NCI-H1417 treated with DMSO at 0.1 percent for 48 hours (cell line): Measurements from ENCODE around the gene HK1.

Experiments used
- DNase-seq: peaks from one replicate; lab custom pipeline; 2025; lab: John Stamatoyannopoulos, UW

Gene HK1

DNA sequence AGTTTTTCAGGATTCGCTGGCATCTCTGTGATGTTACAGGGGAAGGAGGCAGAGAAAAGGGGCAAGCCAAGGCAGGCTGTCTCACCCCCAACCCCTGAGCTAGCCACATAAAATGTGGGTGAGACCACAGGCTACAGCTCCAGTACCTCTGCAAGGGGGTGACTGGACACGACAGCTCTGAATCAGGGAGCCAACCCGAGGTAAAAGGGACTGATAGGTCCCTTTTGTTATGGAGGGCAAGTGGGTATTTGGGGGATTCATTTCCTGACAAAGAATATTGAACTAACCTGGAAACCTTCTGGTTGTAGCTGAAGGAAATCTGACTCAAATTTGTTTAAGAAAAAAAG is 71.2 kb downstream of the HK1 start:
- no peak for DNase-seq

DNA sequence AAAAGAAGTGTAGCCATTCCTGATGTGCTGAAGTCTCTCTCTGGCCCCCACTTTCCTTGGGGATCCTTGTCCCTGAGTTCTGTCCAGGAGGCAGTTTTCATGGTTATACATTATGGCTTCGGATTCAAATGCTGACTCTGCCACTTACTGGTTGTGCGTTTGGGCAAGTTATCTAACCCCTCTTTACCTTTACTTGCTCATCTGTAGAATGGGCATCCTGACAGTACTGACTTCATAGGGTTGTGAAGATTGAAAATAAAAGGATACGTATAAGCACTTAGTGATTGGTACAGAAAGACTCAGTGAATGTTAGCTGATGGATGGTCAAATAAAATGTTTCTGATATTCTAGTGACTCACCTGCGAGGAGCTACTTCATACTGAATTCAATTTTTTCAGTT is 73.3 kb downstream of the HK1 start:
- DNase-seq: no peak

DNA sequence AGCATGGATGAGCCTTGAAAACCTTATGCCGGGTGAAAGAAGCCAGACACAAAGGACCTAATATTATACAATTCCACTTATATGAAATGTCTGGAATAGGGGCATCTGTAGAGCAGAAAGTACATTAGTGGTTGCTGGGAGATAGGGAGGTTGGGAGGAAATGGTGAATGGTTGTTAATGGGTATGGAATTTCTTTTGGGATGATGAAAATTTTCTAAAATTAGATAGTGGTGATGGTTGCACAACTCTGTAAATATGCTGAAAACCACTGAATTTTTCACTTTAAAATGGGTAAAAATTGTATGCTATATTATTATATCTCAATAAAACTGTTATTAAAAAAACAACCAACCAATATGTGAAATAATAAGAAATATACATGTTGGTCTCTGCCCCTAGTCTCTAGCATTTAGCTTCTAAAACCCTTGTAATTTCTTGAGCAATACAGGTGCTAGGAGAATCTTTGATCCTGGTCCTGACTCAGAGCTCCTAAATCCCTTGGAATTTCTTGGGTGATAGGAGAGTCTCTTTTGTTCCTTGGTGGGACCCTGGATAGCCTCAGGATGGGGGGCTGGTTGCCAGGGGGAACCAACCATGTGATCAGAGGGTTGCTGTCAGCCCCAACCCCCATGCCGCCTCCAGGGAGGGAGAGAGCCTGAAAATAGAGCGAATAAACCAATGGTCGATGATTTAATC is 74.4 kb downstream of the HK1 start:
- no peak for DNase-seq

DNA sequence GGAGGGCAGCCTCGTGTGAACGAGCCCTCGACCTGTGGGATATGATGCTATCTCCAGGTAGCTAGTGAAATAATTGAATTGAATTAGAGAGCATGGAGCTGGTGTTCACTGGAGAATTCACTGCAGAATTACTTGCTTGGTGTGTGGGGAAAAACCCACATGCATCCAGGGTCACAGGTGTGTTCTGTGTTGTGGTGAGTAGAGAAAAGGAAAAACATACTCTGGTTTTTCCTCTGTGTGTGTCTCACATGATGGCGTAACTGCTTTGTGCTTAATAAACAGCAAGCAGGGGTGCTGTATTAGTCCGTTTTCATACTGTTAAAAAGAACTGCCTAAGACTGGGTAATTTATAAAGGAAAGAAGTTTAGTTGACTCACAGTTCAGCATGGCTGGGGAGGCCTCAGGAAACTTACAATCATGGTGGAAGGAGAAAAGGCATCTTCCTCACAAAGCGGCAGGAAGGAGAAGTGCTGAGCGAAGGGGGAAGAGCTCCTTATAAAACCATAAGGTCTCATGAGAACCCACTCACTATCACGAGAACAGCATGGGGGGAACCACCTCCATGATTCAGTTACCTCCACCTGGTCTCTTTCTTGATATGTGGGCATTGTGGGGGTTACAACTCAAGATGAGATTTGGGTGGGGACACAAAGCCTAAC is 75.8 kb downstream of the HK1 start:
- DNase-seq: no peak

DNA sequence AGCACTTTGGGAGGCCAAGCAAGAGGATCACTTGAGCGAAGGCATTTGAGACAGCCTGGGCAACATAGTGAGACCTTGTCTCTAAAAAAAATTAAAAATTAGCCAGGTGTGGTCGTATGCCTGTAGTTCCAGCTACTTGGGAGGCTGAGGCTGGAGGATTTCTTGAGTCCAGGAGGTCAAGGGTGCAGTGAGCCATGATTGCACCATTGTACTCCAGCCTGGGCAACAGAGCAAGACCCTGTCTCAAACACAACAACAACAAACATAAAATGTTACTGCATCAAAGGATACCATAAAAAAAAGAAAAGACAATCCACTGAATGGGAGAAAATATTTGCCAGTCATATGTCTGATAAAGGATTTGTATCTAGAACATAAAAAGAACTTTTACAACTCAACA is 77.9 kb downstream of the HK1 start:
- DNase-seq: no peak

DNA sequence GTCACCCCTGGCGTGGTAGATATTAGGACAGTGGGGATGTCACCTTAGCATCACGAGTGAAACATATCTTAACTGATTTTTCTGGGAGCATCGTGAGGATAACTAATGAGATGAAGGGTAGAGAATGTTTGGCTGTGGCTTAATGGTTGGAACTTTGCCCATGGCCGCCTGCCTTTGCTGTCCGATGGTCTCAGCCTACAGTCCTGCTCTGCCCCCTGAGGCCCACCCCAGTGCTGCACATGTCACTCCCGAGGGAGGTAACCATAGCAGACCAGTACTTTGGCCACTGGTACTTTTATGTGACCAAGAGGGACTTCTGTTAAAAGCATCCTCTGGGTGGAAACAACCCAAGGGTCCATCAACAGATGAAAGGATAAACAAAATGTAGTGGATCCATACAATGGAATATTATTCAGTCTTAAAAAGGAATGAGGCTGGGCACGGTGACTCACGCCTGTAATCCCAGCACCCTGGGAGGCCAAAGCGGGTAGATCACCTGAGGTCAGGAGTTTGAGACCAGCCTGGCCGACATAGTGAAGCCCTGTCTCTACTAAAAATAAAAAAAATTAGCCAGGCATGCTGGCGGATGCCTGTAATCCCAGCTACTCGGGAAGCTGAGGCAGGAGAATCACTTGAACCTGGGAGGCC is 80.0 kb downstream of the HK1 start:
- no peak for DNase-seq

DNA sequence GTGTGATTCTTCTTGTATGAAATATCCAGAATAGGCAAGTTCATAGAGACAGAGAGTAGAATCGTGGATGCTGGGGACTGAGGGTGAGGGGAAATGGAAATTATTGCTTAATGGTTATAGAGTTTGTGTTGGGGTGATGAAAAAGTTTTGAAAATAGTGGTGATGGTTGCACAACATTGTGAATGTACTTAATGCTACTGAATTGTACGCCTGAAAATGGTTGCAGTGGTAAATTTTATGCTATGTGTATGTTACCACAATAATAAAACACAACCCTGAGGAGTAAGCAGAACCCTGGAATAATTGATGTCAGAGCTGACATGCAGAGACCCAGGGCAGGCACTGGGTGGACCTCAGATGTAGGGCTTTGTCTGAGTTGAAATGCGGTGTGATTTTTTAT is 80.9 kb downstream of the HK1 start:
- no peak for DNase-seq

DNA sequence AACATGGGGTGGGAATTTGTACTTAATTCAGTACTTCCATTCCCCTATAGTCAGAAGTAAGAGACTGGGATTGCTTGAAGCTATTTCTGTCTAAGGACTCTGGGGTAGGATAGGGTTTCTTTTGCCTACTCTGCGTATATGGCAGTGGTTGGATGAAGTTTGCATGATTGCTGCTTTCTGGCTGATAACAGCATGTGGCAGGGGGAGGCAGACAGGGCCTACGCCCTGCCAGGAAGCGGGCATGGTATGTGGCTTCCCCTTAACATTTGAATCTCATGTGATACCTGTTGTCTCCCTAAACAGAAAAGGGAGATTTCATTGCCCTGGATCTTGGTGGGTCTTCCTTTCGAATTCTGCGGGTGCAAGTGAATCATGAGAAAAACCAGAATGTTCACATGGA is 81.3 kb downstream of the HK1 start:
- no peak for DNase-seq

DNA sequence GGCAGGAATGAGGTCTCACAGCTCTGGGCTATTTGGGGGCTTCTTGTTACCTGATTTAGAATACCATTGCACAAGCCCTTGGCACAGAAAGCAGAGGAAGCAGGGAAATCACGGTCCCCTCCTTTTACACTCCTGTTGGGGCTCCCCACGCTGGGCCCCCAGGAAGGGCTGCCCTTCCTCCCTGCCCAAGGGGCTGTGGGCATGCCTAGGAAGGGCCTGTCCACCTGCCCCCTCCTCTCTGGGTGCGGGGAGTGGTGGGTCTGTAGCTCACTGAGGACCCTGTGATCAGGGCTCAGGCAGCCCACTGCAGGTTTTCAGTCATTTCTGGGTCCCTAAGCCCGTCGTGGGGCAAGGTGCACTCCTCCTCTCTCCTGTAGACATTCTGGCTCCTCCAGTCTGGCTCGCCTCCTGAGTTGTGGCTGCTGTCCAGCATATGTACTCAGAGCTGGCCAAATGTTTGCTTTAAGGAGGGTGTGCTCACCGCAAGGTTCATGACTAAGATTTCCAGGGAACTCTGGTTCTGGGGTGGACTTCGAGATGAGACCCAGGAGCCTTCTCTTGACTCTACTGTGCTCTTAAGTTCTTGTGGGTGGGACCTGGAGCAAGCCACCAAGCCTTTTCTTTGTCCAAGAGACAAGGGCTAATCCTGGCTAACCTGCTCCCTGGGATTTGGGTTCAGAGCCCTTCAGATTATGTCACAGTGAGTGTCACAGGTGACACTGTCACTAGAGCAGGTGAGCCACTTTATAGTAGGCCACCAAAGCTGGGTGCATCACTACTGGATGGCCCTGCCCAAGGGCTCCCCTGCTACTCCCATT is 82.4 kb downstream of the HK1 start:
- DNase-seq: no peak

DNA sequence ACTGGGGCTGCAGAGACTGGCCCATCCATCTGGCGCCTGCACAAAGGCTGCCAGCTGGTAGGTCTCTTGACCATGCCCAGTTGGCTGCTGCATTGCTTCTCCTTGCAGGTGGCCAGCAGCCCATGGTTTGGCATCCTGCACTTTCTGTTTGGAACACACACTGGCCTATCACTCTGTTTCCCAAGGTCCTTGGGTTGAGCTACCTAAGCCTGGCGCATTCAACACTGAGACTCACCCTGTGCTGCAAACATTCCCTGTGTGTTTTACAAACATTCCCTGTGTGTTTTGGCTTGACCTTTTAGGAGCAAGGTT is 83.0 kb downstream of the HK1 start:
- no peak for DNase-seq

DNA sequence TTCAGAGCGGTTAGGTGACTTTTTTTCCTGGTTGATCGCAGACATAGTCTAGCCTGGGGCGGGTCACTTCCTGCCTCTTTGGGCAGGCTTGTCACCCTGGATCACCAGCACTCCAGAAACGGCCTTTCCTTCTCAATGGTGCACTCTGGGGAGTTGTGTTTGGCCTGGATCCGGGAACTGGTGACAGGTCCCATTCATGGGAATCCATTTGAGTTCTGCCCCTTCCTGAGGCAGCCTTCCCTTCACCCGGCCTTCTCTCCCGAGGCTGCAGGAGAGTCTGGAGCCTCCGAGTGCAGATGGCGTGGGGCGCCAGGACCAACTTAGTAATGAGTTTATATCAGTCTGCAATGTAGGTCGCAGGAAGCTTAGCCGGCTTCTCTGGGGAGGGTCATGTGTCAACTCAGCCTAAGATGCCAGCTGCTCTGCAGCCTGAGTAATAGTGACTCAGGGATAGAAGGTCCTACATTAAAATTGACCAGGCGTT is 84.2 kb downstream of the HK1 start:
- DNase-seq: no peak

DNA sequence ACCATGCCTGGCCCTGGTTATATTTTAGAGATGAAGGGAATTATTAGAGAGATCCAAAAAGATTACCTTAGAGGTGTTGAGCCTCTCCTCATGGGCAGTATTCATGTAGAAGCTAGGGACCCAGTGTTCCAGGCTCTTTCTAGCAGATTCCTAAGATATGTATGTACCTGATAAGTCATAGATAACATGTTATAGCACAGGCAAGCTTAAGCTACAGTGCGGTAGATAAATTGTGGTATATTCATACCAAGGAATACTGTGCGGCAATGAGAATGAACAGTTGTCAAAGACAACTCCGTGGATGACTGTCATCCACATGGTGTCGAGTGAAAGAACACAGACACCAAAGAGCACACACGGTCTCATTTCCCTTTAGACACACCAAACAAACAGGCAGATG is 85.4 kb downstream of the HK1 start:
- no peak for DNase-seq

DNA sequence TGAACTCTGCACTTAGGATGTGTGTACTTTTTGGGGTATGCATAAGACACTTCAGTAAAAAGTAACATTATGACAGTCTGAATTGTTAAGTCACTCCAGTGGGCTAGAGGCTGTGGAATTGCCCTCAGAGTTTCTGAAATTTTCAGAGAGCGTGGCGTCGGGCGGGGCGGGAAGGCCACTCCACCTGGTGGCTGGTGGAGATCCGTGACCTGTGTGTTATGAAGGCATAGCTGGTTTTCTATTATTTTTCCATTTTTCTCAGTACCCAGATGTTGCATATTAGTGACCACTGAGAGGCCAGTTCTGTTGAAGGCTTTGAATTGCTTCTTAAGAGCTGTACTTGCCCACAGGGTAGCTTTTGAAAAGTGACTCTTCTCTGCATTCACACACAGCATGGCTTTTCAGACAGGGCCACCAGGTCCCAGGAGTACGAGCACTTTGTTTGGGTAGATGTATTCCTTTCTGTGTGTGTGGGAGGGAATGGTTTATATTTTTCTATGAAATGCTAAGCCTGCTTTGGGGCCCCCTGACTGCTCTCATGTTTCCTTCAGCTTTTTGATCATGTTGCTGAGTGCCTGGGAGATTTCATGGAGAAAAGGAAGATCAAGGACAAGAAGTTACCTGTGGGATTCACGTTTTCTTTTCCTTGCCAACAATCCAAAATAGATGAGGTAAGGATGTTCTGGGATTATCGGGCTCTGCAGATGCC is 86.1 kb downstream of the HK1 start:
- DNase-seq: no peak

DNA sequence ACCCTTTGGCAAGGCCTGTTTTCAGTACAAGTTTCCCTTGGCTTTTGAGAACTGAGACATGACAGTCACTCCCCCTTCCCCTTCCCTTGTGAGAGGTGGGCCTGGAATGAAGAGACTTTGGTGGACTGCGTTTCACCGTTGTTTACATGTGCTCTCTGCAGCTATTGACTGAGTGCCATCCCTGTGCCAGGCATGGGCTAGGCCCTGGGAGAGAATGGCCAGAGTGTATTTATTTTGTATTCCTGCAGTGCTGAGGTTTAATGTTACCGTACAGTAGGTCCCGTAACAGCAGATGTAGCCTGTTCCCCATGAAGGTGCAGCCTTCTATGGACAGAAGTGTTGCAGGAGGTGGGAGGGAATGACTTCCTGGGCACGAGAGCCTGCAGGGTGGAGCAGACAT is 88.4 kb downstream of the HK1 start:
- DNase-seq: no peak

DNA sequence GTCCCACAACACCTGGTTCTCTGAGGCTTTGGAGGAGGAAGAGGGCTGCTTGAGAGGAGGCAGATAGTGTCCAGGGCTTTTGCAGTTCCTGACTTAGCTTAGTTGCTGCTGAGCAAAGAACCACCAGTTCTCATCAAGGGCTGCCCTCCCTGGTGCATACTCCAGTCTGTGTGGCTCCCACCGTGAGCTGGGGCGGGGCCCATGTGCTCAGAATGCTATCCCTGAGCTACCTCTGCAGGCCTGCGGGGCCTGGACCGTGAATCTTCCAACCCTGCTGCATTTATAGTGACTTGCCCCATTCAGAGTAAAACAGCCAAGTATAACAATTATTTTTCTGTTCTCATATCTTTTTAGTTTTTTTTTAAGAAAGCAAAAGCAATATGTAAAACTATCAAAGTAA is 89.2 kb downstream of the HK1 start:
- no peak for DNase-seq

DNA sequence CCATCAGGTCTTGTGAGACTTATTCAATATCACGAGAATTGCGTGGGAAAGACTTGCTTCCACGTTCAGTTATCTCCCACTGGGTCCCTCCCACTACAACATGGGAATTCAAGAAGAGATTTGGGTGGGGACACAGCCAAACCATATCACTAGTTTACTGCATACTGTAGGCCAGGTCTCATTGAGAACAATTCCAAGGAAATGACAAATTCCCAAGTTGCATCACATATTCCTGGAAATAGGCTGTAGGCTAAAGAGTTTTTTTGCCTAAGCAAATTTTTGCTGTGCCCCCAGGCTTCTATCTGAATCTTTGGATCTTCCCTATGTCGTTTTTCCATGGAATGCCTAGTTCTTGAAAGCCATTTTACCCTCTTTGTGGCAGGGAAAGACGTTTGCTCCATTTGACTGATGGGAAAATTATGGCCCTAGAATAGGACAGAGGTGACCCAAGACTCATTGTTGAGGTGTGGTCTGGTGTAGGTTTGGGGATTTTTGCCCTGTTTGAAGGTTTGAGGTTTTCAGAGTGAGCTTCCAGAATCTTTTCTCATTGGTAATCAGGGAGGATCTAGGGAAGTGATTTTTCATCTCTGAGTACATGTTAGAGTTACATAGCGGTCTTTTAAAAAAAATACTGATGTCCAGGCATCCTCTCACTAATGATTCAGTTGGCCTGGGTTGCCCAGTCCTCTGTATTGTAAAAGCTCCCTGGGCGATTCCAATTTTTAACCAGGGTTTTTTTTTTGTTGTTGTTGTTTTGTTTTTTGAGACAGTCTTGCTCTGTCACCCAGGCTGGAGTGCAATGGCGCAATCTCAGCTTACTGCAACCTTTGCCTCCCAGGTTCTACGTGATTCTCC is 94.1 kb downstream of the HK1 start:
- no peak for DNase-seq

DNA sequence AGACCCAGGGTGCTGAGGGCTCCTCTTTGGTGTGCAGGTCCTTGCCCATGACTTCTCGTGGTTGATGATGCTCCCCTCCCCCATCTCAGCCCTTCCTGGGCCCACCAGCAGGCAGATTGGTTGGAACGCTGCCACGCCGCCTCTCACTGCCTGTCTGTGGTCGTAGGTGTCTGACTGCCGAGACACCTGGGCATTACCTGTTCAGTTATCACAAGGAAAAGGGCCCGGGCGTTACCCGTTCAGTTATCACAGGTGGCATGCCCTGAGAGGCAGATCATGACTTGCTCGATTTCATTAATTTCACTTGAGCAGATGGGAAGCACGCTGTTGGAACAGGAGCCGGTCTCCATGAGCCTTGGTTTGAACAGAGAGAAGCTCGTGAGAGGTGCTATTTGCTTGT is 95.9 kb downstream of the HK1 start:
- no peak for DNase-seq

DNA sequence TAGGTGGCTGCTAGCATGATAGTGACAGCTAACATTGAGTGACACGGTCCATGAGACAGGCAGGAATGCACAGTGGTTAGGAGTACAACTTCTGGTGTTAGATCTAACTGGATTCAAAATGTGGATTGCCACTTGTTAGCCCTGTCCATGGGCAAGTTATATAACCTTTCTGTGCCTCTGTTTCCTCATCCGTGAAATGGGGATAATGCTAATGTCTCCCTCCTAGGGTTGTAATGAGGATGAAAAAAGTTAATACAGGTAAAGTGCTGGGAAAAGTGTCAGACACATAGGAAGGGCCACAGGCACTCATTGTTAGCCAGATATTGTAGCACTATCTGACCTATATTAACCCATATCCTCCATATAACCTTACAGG is 96.6 kb downstream of the HK1 start:
- DNase-seq: no peak

DNA sequence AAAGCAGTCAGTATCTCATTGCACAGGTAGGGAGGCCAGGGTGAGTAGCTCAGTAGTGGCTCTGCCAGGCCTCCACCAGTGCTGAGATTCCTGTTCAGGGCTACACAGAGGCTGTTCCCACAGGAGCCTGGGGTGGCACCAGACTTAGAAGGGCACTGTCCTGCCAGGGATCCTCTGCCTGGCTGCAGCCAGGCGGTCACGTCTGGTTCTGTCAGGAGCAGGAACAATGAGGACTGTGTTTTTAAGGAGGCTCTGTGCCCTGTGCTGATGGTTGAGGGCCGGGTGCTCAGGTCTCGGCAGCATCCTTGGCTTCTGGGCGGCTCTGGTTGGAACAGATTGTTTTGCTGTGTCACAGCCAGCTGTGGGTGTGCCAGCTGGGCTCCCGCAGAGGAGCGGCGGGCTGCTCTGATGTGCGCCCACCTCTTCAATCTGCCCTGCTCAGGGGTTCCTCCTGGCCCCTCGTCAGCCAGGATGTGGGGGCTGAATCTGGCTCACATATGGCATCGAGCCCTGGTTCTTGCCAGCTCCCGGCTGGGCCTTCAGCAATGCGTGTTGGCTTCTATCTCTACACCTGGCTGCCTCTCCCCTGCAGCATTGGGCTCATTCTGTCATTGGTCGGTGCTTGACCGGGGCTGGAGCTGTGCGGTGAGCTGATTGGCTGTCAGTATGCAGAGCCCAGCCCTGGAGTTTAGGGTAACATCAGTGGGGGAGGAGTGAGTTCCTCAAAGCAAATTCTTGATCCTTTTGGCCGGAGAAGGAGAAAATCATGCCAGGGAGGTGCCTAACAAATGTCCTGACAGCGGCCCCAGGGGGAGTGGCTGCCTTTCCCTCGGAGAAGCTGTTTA is 97.2 kb downstream of the HK1 start:
- DNase-seq: no peak

DNA sequence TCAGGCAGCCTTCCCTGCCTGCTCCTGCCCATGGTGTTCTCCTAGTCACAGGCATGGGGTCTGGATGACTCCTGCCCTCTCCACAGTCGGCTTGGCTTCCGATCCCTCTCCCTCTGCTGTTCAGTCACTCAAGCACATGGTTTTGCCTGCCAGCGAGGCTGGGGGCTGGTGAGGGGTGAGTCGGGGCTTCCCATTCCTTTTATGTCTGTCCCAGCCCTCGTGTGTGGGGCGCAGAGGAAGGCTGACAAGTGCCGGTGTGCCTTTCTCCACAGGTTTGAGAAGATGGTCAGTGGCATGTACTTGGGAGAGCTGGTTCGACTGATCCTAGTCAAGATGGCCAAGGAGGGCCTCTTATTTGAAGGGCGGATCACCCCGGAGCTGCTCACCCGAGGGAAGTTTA is 98.4 kb downstream of the HK1 start:
- DNase-seq: no peak
